ENCODE data around the gene HES6. TPM values are rescaled to one million over a fixed set of nuclear protein-coding genes. Genes with fewer than 3 reads are reported as not detected.

Gene HES6
- total and polyA plus RNA-seq, 2 of the 8 experiments (the other 6 are each of a cell fraction or from before 2014, with no cell fraction given): 32.6 to 36.3 TPM

GRCh38 chr2:238257786-238258700 lies 18.2 kb upstream of the HES6 start (continued):
- no peak for TF ChIP-seq CHD7 (IDR thresholded peaks at IDR 0.05; ENCODE audit: insufficient replicate concordance, low read length)
